Activated T-helper 9 cell treated with anti-CD3 and anti-CD28 coated beads, Interleukin-2, amount 50 U/mL, for 16 hours (primary cell): ENCODE results near the gene SYMPK.

Experiments used
- DNase-seq: peaks from one replicate; pipeline ENCODE4 v3.0.0-alpha.2; 2020; ENCODE audit warnings: low read depth

SYMPK gene

GRCh38 chr19:45866400-45867176 is 3.6 kb upstream of the SYMPK start:
- DNase-seq: no peak

GRCh38 chr19:45865269-45865948 is 2.5 kb upstream of the SYMPK start:
- DNase-seq: no peak

GRCh38 chr19:45864629-45865082 is 1.7 kb upstream of the SYMPK start:
- DNase-seq: no peak

- DNase-seq: peak; percentile 56
These were observed 1.1 kb upstream of the SYMPK start, which contains the start of gene FOXA3 for GRCh38 chr19:45863840-45864628. FOXA3 (plus strand) TSS chr19:45864326; CDS start chr19:45864457, 131 bp downstream.

- DNase-seq: no peak
These were observed 440 bp upstream of the SYMPK start for GRCh38 chr19:45863335-45863839.

- no peak for DNase-seq
These were observed 730 bp downstream of the SYMPK start for GRCh38 chr19:45862271-45862563.

GRCh38 chr19:45860359-45861259 is 2.3 kb downstream of the SYMPK start:
- no peak for DNase-seq

- DNase-seq: no peak
These were observed 8.7 kb downstream of the SYMPK start for GRCh38 chr19:45854167-45854778.

GRCh38 chr19:45852983-45853382 is 10.0 kb downstream of the SYMPK start:
- DNase-seq: no peak

GRCh38 chr19:45852145-45852750 is 10.7 kb downstream of the SYMPK start:
- no peak for DNase-seq

- no peak for DNase-seq
These were observed 14.0 kb downstream of the SYMPK start for GRCh38 chr19:45848922-45849321.

GRCh38 chr19:45847663-45848062 is 15.3 kb downstream of the SYMPK start:
- no peak for DNase-seq

GRCh38 chr19:45842198-45842597 is 20.7 kb downstream of the SYMPK start:
- no peak for DNase-seq

GRCh38 chr19:45834970-45835369 is 28.0 kb downstream of the SYMPK start:
- no peak for DNase-seq

- no peak for DNase-seq
These were observed 34.0 kb downstream of the SYMPK start for GRCh38 chr19:45828945-45829344.

GRCh38 chr19:45828523-45828922 is 34.4 kb downstream of the SYMPK start:
- no peak for DNase-seq

- DNase-seq: no peak
These were observed 35.4 kb downstream of the SYMPK start for GRCh38 chr19:45827459-45828093.

GRCh38 chr19:45826934-45827333 is 36.0 kb downstream of the SYMPK start:
- no peak for DNase-seq

GRCh38 chr19:45825917-45826893 is 36.7 kb downstream of the SYMPK start:
- DNase-seq: no peak
